Nucleus accumbens (tissue), 56 donors: ENCODE results near the gene SUMF1.
"Not testable (repeated sequence)": the region's sequence is repeated elsewhere in the genome, so short reads cannot be mapped to it uniquely, and the experiment has no call there.

ENCODE experiments used
- DNase-seq, 56 donors: peaks; one replicate each; lab custom pipeline; 2025; lab: John Stamatoyannopoulos, UW

Gene SUMF1

DNA sequence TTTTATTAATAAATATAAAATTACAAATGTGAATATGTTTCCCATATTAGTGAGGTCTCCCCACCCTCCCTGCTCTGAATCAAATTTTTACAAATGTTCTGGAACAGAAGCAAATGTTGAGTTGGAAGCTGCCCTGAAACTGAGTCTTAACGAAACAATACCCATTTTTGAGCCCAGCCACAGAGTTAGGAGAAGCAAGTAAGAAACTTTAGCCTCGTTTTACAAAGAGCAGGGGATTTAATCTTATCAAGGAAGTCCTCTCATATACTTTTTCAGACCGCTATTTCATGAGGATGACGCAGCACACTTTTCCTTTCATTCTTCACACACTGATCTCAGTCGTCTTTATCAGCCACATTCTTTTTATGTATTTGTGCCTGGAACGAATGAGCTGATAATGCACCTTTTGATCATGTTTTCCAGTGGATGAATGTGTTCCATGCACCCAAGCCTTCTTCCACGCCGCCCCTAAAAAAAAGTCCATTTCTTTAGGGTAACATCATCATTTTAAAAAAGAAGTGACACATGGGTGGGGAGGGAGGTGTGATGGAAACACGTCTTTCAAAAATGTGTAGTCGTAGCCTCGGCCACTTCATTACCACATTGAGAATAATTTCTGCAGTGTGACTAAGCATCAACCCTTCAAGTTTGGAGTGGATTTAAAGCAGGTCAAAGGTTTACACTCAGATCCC is 115.8 kb downstream of the SUMF1 start:
- no peak for DNase-seq

DNA sequence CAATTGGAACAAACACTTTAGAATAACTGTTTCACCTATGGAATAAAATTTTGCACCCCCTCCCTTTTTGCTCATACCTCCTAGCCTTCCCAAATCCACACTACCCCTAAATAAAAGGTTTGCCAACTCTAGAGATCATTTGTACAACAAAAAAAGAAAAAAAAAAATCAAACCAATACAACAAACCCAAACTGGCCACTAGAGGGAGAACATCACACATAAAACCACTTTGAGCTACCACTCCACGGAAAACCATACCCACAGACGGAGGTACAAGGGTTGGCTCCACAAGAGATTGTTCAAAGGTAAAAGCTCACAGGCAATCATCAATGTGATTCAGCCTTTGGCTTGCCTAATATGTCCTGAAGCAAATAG is 116.3 kb downstream of the SUMF1 start:
- DNase-seq = peak in 17 of 56 donors; percentile 1 to 68 (median 12)

DNA sequence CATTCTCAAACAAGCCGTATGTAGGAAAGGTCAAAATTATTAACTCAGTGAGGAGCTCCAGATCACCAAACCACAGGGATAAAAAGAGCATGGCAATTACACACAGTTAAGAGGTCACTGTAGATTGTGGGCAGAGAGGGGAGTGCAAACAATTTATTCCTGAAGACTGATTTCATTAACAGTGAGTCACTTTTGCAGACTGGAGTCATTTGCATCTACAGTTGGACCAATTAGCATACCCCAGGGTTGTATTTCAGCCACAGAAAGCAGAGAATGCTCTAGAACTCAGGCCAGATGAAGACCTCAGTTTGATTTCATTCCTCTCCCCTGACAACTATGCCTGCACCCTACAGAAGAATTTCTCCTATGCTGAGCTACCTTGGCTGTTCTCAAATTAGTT is 123.8 kb downstream of the SUMF1 start:
- no peak for DNase-seq

DNA sequence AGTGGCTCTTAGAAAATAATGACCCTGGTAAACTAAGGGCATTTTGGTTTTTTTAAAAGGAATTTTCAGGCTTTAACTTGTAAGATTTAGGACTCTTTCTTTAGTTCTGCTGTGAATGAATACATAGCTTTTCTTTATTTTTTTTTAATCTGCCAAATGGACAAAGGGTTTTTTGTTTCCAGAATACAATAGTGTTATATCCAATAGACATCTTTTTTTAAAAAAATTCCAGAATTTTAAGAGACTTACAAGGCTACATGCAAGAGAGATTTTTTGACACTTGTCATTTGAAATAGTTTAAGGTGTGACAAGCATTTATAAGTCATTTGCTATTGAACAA is 125.8 kb downstream of the SUMF1 start:
- no peak for DNase-seq

DNA sequence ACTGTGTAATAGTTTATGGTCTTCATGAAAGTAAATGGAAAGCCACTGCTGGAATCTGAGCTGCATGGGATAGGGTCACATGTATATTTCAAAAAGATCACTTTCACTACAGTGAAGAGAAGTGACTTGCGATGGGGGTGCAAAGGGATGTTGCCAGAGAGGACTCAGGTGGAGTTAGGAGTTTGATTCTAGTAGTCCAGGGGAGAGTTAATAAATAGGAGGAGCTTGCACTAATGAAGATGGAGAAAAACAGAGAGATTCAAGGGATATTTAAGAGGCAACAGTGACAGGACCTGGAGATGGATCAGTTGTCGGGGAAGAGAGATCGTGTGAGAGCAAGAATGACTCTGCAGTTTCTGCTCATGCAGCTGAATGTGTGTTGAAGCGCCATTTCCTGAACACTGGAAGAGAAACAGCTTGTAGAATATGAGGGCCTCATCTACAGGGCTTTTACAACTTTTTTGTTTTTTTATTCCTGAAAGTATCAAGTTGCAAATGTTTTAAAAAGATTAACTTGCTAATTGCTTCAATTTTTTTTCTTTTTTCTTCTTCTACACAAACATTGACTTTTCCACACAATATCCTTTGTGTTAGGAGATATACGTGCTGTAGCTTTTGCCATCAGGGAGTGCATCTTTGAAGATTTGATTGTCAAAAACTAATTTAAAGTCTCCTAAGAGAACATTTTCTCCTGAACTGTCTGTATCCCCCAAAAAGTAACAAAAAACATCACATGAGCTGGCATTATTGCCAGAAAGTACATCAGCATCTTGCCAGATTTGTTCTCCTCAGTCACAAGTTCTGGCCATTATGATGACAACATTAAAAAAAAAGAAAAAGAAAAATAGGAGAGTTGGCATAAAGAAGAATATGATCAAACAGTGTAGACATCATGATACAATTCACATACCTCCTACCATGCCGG is 126.4 kb downstream of the SUMF1 start:
- DNase-seq = peak in 1 of 56 donors; percentile 18

DNA sequence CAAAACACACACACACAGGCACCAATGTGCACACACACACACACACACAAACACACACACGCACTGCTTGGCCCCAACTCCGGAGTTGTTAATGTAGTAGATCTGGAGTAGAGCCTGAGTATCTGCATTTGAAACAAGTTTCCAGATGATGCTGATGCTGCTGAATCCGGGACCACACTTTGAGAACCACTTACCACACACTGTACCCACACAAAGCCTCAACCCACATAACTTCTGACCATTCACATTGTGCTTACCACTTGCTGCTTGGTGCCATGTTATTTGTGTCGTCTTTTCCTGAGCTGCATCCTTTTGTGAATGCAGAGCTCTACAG is 127.0 kb downstream of the SUMF1 start:
- no peak for DNase-seq

DNA sequence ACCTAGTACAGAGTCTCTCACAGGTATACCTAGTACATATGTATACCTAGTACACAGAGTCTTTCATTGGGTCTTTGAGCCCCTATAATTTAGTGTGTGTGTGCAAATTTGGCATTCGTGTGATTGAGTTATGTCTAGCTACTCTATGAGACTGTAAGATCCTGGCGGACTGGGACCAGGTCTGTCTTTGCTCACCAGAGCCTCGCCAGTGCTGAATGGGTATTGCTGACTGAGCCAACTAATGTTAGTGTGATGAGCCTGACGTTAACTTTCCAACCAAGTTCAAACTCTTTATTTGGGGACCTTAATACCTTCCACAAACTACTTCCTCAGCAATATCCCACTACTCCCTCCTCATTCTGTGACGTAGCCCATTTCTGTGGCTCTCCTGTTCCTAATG is 128.3 kb downstream of the SUMF1 start:
- no peak for DNase-seq

DNA sequence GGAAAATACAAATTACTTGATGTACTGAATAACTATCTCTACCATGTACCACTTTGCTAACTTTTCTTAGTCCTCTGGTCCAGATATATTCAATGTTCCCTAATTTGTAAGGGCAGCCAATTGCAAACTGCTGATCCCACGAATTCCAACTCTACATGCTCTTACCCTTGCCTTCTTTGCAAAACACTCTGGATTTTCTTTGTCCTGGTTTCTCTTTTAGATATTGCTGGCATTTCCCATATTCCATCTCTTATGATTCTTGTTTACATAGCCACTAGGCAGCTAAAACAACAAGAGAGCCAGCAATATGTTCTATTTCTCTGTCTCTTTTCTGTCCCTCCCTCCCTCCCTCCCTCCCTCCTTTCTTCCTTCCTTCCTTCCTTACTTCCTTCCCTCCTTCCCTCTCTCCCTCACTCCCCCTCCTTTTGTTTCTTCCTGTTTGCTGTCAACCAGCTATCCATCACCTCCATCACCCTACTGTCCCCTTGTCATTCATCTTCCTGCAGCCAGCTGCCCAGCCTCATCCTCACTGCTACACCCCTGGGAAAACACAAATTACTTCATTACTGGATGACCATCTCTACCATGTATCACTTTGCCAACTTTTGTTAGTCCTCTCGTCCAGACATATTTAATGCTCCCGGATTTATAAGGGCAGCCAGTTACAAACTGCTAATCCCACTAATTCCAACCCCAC is 130.1 kb downstream of the SUMF1 start:
- DNase-seq = no peak

DNA sequence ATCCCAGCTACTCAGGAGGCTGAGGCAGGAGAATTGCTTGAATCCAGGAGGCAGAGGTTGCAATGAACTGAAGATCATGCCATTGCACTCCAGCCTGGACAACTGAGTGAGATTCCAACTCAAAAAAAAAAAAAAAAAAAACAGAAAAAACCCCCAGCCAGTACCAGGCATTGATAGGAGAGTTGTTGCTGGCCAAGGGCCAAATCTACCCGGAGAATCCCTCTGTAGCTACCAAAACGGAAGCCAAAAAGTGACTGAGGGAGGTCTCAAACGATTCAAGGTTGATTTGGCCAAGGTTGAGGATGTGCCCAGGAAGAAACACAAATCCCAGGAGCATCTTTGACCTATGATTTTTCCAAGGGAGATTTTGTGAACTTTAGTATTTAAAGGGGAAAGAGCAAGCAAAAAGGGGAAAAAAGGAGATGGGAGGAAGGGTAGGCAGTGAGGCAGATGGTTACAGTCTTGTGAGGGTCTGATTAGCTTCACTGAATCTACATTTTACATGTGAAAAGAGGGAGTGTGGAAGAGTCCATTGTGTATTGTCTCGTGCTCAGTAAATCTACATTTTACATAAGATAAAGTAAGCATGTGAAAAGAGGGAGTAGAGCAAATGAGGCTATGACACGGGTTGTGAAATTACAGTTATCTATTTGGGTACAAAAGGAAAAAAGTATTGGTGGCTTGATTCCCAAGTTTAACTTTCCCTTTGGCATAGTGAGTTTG is 131.1 kb downstream of the SUMF1 start:
- no peak for DNase-seq

DNA sequence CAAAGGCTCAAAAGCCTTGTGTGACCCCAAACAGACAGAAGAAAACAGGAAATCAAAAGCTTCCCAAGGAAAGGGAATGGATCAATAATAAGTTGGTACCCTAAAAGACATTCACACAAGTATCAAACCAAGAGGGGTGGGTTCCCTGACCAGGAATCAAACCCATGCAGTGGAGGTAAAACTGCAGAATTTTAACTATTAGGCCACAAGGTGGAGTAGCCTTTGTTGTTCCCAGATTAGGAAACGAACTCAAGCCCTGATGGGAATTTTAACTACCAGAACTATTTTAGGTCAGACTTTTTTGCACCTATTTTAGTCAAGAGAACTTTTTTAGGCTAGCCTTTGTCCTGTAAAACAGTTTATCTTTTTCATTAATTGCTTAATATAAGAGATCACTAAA is 132.5 kb downstream of the SUMF1 start:
- DNase-seq = no peak

DNA sequence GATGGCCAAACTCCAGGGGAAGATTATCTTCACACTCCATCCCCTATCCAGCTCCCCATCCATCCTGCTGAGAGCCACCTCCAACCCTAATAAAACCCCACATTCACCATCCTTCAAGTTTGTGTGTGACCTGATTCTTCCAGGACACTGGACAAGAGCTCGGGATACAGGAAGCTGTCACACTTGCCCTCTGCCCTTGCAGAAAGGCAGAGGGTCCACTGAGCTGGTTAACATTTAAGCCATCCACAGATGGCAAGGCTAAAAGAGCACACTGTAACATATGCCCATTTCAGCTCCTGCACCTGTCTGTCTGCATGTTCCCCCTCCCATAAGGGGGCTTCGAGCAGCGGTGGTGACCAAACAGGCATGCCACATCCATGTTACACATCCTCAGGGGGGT is 134.1 kb downstream of the SUMF1 start:
- no peak for DNase-seq

DNA sequence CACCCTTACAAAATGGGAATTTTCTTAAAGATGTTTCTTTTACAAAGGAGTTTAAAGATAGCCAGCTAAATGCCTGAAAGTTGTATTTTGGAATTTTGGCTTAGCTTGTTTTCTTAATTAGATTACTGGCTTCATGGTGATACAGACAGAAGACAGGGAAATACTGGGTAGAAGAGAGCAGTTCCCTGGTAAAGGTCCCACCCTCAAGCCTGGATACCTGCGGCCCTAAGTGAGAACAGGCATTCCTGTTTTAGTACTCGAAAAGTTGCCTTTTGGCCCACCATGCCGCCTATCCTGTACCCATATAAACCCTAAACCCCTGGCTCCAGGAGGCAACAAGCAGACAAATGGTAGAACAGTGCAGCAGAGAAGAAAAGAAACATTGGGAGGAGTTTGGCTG is 134.5 kb downstream of the SUMF1 start:
- no peak for DNase-seq

DNA sequence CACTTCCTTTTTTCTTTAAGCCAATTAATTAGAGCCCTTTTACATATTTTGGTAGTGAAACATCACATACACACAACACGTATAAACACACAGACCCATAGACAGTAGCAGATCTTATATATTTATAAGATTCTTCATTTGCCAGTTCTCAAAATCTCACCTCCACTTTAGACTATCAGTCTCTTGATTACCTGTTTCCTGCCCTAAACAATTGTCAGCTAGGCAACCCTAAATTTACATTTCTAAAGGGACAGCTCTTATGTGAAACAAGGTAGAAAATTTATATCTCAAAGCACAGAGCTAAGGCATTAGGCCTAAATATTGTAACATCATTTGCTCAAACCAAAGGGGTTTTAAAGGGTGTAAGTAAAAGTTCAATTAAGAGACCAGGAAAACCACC is 135.0 kb downstream of the SUMF1 start:
- DNase-seq = no peak

DNA sequence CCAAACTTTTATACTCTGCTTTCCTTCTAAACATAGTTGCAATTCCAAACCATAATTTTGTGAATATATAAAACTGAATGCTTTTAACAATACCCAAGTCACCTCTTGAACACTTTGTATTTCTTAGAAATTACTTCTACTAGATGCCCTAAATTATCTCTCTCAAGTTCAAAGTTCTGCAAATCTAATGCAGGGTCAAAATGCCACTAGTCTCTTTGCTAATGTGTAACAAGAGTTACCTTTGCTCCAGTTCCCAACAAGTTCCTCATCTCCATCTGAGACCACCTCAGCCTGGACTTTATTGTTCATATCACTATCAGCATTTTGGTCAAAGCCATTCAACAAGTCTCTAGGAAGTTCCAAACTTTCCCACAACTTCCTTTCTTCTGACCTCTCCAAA is 137.3 kb downstream of the SUMF1 start:
- DNase-seq = not testable (repeated sequence)

DNA sequence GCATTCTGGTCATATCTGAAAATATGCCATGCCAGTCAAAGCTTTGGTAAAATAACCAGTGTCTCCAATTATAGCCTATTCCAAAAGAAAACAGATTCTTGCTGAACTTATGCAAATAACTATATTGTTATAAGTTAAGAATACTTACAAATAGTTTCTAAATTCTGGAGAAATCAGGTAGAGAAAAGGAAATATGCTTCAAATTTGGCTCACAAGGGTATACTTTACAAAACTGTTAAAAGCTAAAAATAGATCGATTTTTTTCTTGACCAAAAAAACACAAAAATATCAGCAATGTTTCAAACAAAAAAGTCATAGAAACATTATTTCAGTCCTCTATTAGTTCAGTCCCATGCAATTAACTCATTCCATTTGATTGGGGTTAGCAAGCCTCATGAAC is 140.2 kb downstream of the SUMF1 start:
- DNase-seq = no peak

DNA sequence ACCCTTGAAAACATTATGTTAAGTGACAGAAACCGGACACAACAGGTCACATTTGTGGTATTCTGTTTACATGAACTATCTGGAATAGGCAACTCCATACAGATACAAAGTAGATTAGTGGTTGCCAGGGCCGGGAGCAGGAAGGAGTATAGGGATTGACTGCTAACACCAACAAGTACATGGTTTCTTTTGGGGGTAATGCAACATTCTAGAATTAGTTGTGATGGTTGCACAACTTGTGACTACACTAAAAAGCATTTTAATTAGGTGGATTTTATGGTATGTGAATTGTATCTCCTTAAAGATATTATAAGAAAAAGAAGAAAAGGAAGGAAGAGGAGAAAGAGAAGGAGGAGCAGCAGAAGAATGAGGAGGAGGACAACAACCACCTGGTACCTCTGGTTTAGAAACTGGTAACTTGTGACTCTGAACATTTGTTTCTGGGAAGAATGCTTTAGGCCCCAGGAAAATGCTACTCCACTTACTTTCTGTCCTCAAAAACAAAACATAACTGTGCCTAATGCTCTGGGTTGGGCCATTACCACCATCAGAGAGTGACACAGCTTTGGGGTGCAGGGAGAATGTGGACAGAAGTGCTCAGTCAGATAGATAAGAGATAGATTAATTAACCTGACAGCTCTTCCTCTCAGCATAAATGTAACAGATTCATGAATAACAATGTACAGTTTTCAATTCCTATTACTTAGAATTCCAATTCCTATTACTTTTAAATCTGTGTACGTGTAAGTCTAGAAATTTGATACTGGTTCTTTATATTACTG is 143.6 kb downstream of the SUMF1 start:
- DNase-seq = no peak

DNA sequence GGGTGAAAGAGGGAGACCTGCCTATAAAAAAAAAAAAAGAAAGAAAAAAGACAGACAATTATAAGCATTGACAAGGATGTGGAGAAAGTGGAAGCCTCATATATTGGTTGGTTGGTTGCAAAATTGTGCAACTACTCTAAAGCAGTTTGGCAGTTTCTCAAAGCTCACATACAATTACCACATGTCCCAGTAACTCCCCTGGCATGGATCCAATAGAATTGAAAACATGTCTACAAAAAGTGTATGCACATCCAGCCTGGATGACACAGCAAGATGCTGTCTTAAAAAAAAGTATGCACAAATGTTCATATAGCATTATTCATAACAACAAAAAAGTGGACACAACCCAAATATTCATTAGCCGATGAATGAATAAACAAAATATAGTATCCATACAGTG is 144.4 kb downstream of the SUMF1 start:
- no peak for DNase-seq

DNA sequence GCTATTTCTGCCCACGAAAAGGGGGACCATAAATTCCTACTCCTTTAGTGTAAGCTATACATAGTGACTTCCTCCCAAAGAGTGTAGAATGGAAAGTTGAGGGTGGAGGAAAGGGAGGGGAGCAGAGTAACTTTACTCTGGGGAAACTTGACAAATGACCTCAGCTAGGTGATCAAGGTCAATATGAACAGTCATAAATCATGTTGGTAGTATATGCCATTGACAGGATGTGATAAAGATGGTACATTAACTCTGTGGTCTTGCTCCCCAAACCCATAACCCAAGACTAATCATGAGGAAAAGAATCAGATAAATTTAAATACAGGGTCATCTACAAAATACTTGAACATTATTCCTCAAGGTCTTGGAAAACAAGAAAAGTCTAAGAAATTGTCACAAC is 145.3 kb downstream of the SUMF1 start:
- no peak for DNase-seq

DNA sequence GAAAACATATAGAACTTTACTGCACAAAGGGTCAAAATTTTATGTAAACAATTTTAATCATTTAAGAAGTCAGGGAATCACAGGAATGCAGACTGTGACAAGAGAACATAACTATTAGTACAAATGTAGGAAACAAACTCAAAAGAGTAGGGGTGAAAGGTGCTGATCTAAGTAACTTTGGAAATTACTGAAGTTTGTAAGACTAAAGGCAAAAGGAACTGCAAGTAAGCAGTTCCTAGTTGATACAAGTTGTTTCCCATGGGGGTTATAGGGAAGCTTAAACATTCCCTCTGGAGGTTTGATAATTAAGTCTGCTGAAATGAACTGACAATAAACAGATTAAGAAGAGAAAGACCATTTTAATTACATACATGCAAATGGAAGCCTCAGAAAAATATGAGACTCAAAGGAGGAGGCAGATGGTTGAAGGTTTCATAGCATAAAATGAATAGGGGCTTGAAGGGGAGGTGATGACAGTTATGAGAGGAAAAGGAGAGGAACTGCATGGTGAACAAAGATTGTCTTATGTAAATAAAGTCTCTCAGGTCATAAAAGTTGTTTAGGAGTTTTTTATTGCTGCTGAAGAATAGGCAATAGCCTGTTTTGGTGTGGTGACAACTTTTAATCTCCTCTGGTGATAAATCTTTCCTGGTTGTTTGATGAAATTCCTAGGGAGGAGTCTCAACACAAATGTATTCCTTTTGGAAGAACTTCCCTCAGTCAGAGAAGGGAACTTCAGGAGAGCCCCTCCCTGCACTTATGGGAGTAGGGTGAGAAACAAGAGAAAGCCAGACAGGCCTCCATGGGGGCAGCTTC is 146.8 kb downstream of the SUMF1 start:
- DNase-seq = no peak
